Stimulated activated CD4-positive, alpha-beta T cell treated with anti-CD3 and anti-CD28 coated beads, Interleukin-12 subunit alpha, Interleukin-12 subunit beta, amount 100 ng/mL, for 4 hours (primary cell): Measurements from ENCODE around the gene RAB13.
"Not testable (repeated sequence)": the region's sequence is repeated elsewhere in the genome, so short reads cannot be mapped to it uniquely, and the experiment has no call there.

Source experiments
- DNase-seq: peaks from one replicate; pipeline ENCODE4 v3.0.0-alpha.2; 2020

RAB13 gene

GRCh38 chr1:153985941-153986761, at the start of gene RAB13:
Gene RAB13, minus strand, starts transcription at chr1:153986339. Its CDS starts 103 bp downstream, at chr1:153986236.
- DNase-seq = no peak

DNA sequence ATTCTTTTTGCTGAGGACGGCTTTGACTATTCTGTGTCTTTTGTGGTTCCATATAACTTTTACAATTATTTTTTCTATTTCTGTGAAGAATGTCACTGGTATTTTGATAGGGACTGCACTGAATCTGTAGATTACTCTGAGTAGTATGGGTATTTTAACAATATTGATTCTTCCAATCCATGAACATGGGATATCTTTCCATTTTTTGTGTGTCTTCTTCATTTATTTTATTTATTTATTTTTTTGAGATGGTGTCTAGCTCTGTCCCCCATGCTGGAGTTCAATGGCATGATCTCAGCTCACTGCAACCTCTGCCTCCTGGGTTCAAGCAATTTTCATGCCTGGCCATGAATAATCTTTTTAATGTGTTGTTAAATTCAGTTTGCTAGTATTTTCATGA, 47.6 kb upstream of the RAB13 start:
- DNase-seq = not testable (repeated sequence)

- no peak for DNase-seq
Measured at GRCh38 chr1:154019940-154020339, 33.8 kb upstream of the RAB13 start.

- DNase-seq = no peak
Measured at GRCh38 chr1:154019269-154019668, 33.1 kb upstream of the RAB13 start.

GRCh38 chr1:154014154-154014907, 28.2 kb upstream of the RAB13 start:
- no peak for DNase-seq

DNA sequence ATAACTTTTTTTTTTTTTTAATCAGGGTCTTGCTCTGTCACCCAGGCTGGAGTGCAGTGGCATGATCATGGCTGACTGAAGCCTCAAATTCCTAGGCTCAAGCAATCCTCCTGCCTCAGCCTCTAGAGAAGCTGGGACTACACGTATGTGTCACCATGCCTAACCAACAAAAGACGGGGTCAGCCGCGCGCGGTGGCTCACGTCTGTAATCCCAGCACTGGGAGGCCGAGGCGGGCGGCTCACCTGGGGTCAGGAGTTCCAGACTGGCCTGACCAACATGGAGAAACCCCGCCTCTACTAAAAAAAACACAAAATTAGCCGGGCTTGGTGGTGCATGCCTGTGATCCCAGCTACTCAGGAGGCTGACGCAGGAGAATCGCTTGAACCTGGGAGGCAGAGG, 26.4 kb upstream of the RAB13 start:
- not testable (repeated sequence) for DNase-seq

DNA sequence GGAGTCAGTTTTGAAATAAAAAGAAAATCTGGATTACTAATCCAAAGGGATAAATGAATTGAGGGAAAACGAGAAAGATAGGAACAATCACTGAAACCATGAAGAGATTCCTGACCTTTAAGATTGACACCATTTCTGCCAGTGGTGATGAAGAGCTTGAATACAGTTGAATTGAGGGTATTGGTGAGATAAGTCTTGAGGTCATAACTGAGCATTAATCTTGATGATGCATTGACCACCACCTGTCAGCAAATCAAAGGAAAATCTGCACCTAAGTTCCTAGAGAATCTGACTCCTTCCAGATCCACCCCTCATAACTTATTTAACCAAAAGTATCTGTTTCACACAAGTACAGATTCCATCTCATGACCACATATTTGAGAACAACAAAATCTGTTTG, 26.0 kb upstream of the RAB13 start:
- no peak for DNase-seq

GRCh38 chr1:154006136-154006535, 20.0 kb upstream of the RAB13 start:
- DNase-seq = no peak

DNA sequence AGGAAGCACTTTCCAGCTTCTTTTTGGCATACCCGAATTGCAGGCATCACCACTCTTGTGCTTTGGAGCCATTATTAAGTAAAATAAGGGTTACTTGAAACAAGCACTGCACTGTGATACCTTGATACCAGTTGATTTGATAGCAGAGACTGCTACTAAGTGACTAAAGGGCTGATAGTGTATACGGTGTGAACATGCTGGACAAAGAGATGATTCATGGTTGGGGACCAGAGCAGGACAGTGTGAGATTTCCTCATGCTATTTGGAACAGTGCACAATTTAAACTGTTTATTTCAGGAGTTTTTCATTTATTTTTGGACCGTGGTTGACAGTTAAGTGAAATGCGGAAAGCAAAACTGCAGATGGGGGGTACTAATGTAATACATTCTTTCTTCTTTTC, 14.3 kb upstream of the RAB13 start:
- DNase-seq = no peak

DNA sequence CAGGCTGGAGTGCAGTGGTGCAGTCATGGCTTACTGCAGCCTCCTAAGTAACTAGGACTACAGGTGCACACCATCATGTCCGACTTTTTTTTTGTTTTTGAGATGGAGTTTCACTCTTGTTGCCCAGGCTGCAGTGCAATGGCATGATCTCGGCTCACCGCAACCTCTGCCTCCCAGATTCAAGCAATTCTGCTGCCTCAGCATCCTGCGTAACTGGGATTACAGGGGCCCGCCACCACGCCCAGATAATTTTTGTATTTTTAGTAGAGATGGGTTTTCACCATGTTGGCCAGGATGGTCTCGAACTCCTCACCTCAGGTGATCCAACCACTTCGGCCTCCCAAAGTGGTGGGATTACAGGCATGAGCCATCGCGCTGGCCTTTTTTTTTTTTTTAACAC, 10.7 kb upstream of the RAB13 start:
- DNase-seq = not testable (repeated sequence)

DNA sequence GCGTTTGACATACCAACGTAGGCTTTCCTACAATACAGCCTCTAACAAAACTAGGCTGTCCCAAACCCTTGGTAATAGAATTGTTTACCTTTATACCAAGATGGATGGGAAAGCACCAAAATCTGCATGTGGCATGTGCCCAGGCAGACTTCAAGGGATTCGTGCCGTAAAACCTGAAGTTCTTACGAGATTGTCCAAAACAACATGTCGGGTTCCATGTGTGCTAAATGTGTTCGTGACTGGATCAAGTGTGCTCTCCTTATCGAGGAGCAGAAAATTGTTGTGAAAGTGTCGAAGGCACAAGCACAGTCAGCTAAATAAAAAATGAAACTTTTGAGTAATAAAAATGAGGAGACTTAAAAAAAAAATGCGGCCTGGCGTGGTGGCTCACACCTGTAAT, 9.5 kb upstream of the RAB13 start:
- no peak for DNase-seq

DNA sequence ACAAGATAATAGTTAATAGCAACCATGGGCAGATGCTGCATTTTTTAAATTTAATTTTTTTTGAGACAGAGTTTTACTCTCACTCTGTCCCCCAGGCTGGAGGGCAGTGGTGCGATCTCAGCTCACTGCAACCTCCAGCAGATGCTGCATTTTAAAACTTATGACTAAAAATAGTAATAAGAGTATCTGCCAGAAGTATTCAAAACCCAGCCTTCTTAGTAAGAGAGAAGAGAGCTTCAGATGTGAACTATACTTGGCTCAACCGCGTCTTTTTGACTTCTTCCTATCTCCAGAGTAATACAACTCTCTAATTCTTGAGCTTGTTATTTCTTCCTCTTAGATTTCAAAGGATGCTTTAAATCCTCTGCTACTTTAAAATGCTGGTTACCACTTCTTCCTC, 9.1 kb upstream of the RAB13 start:
- DNase-seq = no peak

GRCh38 chr1:153991806-153992205, 5.7 kb upstream of the RAB13 start:
- DNase-seq = no peak

- no peak for DNase-seq
Measured at GRCh38 chr1:153991151-153991630, 5.1 kb upstream of the RAB13 start.

DNA sequence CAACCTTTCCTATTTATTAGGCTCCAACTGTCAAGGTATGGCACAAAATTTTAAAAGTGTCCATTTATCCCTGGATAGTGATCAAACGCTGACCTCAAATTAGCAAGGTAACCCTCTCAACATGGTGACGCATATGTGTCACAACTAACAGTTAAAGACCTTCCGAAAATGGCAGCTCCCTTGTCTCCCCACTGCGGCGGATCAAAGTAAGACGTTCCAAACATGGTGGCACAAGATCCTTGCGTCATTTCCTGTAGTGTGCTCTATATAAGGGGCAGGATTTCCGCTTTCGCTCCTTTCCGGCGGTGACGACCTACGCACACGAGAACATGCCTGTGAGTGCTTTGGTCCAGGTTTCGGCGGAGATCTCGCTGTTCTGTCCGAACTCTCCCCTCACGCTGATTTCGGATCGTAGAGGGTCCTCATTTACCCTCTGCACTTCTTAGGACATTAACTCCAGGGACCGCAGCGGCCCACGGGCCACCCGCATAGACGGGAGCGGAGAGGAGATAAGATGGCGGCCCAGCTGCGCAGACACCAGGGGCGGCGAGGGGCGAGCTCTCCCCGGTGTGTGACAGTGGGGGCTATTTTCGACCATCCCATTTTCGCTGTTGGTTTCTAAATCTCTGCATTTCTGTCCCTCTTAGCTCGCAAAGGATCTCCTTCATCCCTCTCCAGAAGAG, 4.5 kb upstream of the RAB13 start, which contains the start of gene RPS27:
RPS27 (plus strand) TSS at position 295 of the 683 bp plus-strand sequence; CDS start at position 330, 35 bp downstream.
- DNase-seq = peak; percentile 73

GRCh38 chr1:153987621-153988020, 1.5 kb upstream of the RAB13 start:
- no peak for DNase-seq

DNA sequence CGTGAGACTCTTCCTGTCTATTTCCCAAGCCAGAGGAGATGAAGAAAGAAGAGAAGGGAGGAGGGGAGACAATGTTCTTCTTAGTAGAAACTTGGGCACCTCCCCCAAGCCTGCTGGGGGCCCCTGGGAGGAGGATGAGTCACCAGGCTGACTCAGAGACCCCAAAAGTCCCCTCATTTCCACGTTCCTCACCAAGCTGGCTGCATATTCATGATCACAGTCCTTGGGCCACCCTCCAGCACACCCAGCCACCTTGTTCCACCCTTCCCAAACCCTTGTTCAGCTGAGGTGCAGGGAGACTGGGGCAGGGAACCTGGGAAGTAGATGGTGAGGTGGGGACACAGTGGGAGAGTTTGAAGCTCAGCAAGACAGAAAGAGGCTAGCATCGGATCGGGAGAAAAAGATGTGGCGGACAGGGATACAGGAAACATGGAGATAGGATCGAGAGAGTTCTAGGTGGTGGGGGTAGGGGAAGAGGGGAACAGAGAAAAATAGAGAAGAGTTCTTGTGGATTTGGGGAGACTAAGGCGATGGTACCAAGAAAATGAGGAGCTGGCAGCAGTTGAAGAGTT, 712 bp downstream of the RAB13 start:
- peak; percentile 52 for DNase-seq

GRCh38 chr1:153984123-153984894, 1.8 kb downstream of the RAB13 start:
- DNase-seq = no peak

DNA sequence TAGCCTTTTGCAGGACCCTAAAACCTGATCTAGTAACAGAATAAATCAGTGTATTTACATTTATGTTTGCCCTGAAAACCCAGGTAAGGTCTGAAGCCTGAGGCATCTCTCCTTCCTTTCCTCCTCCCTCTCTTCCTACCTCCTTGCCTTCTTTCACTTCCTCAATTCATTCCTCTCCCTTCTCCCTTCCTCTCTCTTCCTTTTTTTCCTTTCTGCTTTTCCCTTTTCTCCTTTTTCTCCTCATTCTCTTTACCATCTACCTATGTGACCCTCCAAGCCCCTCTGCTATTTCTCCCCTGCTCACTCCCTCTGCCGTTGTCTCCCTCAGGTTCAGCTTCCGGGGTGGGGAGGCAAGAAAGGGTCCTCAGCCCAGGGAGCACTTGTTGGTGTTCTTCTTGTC, 4.4 kb downstream of the RAB13 start:
- DNase-seq = not testable (repeated sequence)

DNA sequence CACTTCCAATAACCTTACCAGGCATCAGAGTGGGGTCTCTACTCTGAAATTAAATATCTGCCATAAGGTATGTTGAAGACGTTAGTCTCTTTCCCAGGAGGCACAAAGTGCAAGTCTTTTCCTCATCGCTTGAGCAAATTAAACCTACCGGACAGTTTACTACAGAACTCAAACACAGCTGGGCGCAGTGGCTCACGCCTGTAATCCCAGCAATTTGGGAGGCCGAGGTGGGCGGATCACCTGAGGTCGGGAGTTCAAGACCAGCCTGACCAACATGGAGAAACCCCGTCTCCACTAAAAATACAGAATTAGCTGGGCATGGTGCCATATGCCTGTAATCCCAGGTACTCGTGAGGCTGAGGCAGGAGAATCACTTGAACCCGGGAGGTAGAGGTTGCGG, 7.0 kb downstream of the RAB13 start:
- not testable (repeated sequence) for DNase-seq

- DNase-seq = no peak
Measured at GRCh38 chr1:153978274-153978909, 7.7 kb downstream of the RAB13 start.
